ENCODE measurements around the gene DPP10. TPM values are rescaled to one million over a fixed set of nuclear protein-coding genes. Genes with fewer than 3 reads are reported as not detected.

DPP10 gene
- total RNA-seq, 4 donors from 2014 or later, result 3.3 to 6.6 (median 4.7) TPM

DNA sequence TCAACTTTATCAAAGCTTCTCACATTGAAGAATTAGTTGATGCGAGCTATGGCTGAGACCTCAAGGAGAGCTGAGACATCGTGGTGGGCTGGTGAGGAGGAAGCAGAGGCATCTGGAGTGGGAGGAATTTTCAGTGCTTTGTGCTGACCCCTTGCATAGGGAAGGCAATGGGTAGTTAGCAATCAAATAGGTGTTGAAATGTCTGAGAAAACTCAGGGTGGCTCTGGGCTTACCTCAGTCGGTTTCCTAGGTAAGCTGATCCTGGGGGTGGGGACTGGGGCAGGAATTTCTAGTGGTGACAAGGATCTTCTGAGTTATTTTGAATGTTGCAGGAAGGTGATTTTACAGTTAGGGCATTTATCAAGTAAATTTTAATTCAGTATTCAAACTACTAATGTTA, 20.7 kb upstream of the DPP10 start:
- intact Hi-C loops (cut with DNase I), result no loop called here
- no peak overlapping the region for H3K4me3 ChIP-seq
- H3K9me3 ChIP-seq, result no peaks in the 10 kb centered on the region
- TF ChIP-seq, protein P1, sequence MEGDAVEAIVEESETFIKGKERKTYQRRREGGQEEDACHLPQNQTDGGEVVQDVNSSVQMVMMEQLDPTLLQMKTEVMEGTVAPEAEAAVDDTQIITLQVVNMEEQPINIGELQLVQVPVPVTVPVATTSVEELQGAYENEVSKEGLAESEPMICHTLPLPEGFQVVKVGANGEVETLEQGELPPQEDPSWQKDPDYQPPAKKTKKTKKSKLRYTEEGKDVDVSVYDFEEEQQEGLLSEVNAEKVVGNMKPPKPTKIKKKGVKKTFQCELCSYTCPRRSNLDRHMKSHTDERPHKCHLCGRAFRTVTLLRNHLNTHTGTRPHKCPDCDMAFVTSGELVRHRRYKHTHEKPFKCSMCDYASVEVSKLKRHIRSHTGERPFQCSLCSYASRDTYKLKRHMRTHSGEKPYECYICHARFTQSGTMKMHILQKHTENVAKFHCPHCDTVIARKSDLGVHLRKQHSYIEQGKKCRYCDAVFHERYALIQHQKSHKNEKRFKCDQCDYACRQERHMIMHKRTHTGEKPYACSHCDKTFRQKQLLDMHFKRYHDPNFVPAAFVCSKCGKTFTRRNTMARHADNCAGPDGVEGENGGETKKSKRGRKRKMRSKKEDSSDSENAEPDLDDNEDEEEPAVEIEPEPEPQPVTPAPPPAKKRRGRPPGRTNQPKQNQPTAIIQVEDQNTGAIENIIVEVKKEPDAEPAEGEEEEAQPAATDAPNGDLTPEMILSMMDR (IDR thresholded peaks at IDR 0.05), result no peak
- no peak for TF ChIP-seq EP300 (IDR thresholded peaks at IDR 0.05)
- no peak for TF ChIP-seq POLR2A (IDR thresholded peaks at IDR 0.05; ENCODE audit: low read depth)
- TF ChIP-seq POLR2AphosphoS5 (IDR thresholded peaks at IDR 0.05), result no peak
- H3K27me3 ChIP-seq, result no peaks in the 10 kb centered on the region
- WGBS, result 49% methylated on average over 3 of the region's 3 CpGs
- no peak overlapping the region for H3K27ac ChIP-seq (replicated peaks in 1 of 4)
- no peak for DNase-seq (ENCODE audit: extremely low spot score)
- no peaks in the 10 kb centered on the region for H3K4me1 ChIP-seq
- no peaks in the 10 kb centered on the region for H3K36me3 ChIP-seq

- intact Hi-C loops (cut with DNase I), result no loop called here
- Histone ChIP-seq H3K4me1 (no peaks in the 10 kb centered on the region), H3K27me3 (no peaks in the 10 kb centered on the region), H3K4me3 (no peak overlapping the region), H3K9me3 (no peaks in the 10 kb centered on the region), H3K36me3 (no peaks in the 10 kb centered on the region), H3K27ac (replicated peaks in 1 of 4) (no peak overlapping the region)
- WGBS, result 76% methylated on average over 2 of the region's 2 CpGs
- no peak for TF ChIP-seq POLR2AphosphoS5 (IDR thresholded peaks at IDR 0.05)
- TF ChIP-seq EP300 (IDR thresholded peaks at IDR 0.05), result no peak
- no peak for TF ChIP-seq POLR2A (IDR thresholded peaks at IDR 0.05; ENCODE audit: low read depth)
- TF ChIP-seq, protein P1 (IDR thresholded peaks at IDR 0.05), result no peak
- no peak for DNase-seq (ENCODE audit: extremely low spot score)
Observed at GRCh38 chr2:114424699-114425098, 17.7 kb upstream of the DPP10 start.

DNA sequence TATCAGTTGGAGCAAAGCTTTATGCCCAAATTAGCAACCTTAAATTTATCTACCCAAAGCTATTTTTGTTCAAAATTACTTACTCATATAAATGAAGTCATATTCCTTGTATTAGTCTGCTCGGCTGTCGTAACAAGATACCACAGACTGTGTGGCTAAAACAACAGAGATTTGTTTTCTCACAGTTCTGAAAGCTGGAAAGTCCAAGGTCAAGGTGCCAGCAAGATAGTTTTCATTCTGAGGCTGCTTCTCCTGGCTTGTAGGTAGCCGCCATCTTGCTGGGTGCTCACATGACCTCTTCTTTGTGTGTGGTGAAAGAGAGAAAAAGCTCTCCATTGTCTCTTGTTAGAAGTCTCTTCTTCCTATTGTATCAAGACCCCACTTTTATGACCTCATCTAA, 15.7 kb upstream of the DPP10 start:
- intact Hi-C loops (cut with DNase I), result no loop called here
- 93% methylated on average over 3 of the region's 3 CpGs for WGBS
- no peaks in the 10 kb centered on the region for H3K36me3 ChIP-seq

DNA sequence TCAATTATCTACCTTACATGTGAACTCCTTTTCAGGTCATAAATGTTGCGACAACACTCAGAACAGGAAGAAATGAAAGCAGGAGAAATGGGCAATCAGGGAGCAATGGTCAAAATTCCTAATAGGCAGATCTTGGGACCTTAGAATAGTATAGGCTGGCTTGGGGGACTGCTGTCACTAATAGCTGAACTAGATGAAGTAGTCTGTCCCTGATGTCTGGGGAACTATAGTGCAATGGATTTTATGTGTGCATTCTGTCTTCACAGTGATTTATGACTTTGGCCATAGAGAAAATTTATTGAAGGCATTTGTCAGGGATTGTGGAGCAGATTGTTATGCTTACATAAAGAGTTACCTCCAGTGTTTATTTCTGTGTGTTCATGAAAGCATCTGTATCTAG, 6.1 kb upstream of the DPP10 start:
- H3K4me3 ChIP-seq, result no peak overlapping the region
- 72% methylated on average over 1 of the region's 1 CpG for WGBS
- no peak overlapping the region for H3K27ac ChIP-seq (replicated peaks in 1 of 4)
- intact Hi-C loops (cut with DNase I), result no loop called here
- H3K27me3 ChIP-seq, result peaks cover 0 to 4% (median 0%) of the 10 kb centered on the region in 4 donors
- TF ChIP-seq EP300 (IDR thresholded peaks at IDR 0.05) (no peak), POLR2A (IDR thresholded peaks at IDR 0.05; ENCODE audit: low read depth) (no peak), POLR2AphosphoS5 (IDR thresholded peaks at IDR 0.05) (no peak)
- TF ChIP-seq, protein P1 (IDR thresholded peaks at IDR 0.05), result no peak
- peaks cover 0 to 6% (median 0%) of the 10 kb centered on the region in 4 donors for H3K9me3 ChIP-seq
- H3K4me1 ChIP-seq, result no peaks in the 10 kb centered on the region
- DNase-seq (ENCODE audit: extremely low spot score), result no peak
- no peaks in the 10 kb centered on the region for H3K36me3 ChIP-seq

More for the DNA sequence above, 15.7 kb upstream of the DPP10 start:
- H3K9me3 ChIP-seq, result no peaks in the 10 kb centered on the region
- TF ChIP-seq POLR2AphosphoS5 (IDR thresholded peaks at IDR 0.05) (no peak), EP300 (IDR thresholded peaks at IDR 0.05) (no peak), POLR2A (IDR thresholded peaks at IDR 0.05; ENCODE audit: low read depth) (no peak)
- TF ChIP-seq, protein P1 (IDR thresholded peaks at IDR 0.05), result no peak
- H3K4me3 ChIP-seq, result no peak overlapping the region
- H3K27me3 ChIP-seq, result no peaks in the 10 kb centered on the region
- no peak overlapping the region for H3K27ac ChIP-seq (replicated peaks in 1 of 4)
- DNase-seq (ENCODE audit: extremely low spot score), result no peak
- H3K4me1 ChIP-seq, result no peaks in the 10 kb centered on the region

- H3K4me1 ChIP-seq, result no peaks in the 10 kb centered on the region
- H3K27ac ChIP-seq (replicated peaks in 1 of 4), result no peak overlapping the region
- H3K36me3 ChIP-seq, result no peaks in the 10 kb centered on the region
- intact Hi-C loops (cut with DNase I), result no loop called here
- no peak for DNase-seq (ENCODE audit: extremely low spot score)
- WGBS, result 79% methylated on average over 4 of the region's 4 CpGs
- no peak for TF ChIP-seq POLR2A (IDR thresholded peaks at IDR 0.05; ENCODE audit: low read depth)
- TF ChIP-seq, protein P1 (IDR thresholded peaks at IDR 0.05), result no peak
- H3K4me3 ChIP-seq, result no peak overlapping the region
- H3K27me3 ChIP-seq, result no peaks in the 10 kb centered on the region
- no peaks in the 10 kb centered on the region for H3K9me3 ChIP-seq
Observed at GRCh38 chr2:114446571-114446970, 4.1 kb downstream of the DPP10 start.

Measured in esophagus muscularis mucosa (tissue), 4 donors.